ENCODE data around the gene RACK1.
"Not testable (repeated sequence)": the region's sequence is repeated elsewhere in the genome, so short reads cannot be mapped to it uniquely, and the experiment has no call there.

RACK1 gene

GRCh38 chr5:181233088-181233800 lies 10.5 kb downstream of the RACK1 start:
- no peak for DNase-seq

GRCh38 chr5:181232593-181232992 lies 11.1 kb downstream of the RACK1 start:
- no peak for DNase-seq

GRCh38 chr5:181231432-181231831 lies 12.3 kb downstream of the RACK1 start:
- DNase-seq = no peak

- DNase-seq = no peak
Observed at GRCh38 chr5:181230551-181230950, 13.2 kb downstream of the RACK1 start.

GRCh38 chr5:181229996-181230395 lies 13.7 kb downstream of the RACK1 start:
- no peak for DNase-seq

GRCh38 chr5:181224390-181225229 lies 19.1 kb downstream of the RACK1 start:
- DNase-seq = no peak

- DNase-seq = no peak
Observed at GRCh38 chr5:181223729-181224389, 19.8 kb downstream of the RACK1 start.

- DNase-seq = peak; percentile 98
Observed at GRCh38 chr5:181223058-181223728, 20.5 kb downstream of the RACK1 start, which contains the start of gene TRIM41. TRIM41 (plus strand) TSS chr5:181223281; CDS start chr5:181224000, 719 bp downstream.

GRCh38 chr5:181222630-181223057 lies 21.1 kb downstream of the RACK1 start:
- no peak for DNase-seq

GRCh38 chr5:181221792-181222629 lies 21.7 kb downstream of the RACK1 start:
- DNase-seq = peak; percentile 92

- DNase-seq = peak; percentile 46
Observed at GRCh38 chr5:181221105-181221791, 22.5 kb downstream of the RACK1 start.

GRCh38 chr5:181220178-181220515 lies 23.6 kb downstream of the RACK1 start:
- no peak for DNase-seq

GRCh38 chr5:181219262-181220177 lies 24.2 kb downstream of the RACK1 start:
- no peak for DNase-seq

GRCh38 chr5:181218795-181219124 lies 24.9 kb downstream of the RACK1 start:
- no peak for DNase-seq

GRCh38 chr5:181217803-181218062 lies 26.0 kb downstream of the RACK1 start:
- DNase-seq = peak; percentile 46

- DNase-seq = peak; percentile 67
Observed at GRCh38 chr5:181217111-181217802, 26.4 kb downstream of the RACK1 start.

- no peak for DNase-seq
Observed at GRCh38 chr5:181215997-181216989, 27.4 kb downstream of the RACK1 start.

GRCh38 chr5:181214249-181214648 lies 29.5 kb downstream of the RACK1 start:
- DNase-seq = not testable (repeated sequence)

- DNase-seq = no peak
Observed at GRCh38 chr5:181212934-181213333, 30.8 kb downstream of the RACK1 start.

All from activated naive CD4-positive, alpha-beta T cell treated with anti-CD3 and anti-CD28 coated beads, Interleukin-2, amount 50 U/mL, for 16 hours (primary cell).